HepG2 (cell line): Measurements from ENCODE around the gene PDE4C. TPM values are rescaled to one million over a fixed set of nuclear protein-coding genes. Genes with fewer than 3 reads are reported as not detected.

ENCODE experiments used
- ATF7-NPFF ChIP-seq: sonication (generic); formaldehyde crosslinking; IDR thresholded peaks from 2 replicates; pipeline ENCODE4 v1.8.1; 2023; ENCODE audit warnings: mild to moderate bottlenecking, low read depth, missing genetic modification reagents, moderate library complexity
- EEA1 ChIP-seq: sonication (generic); formaldehyde crosslinking; IDR thresholded peaks from 2 replicates; pipeline ENCODE4 v1.5.1; 2020; ENCODE audit warnings: mild to moderate bottlenecking, missing genetic modification reagents, borderline replicate concordance
- ISL2 ChIP-seq: sonication (generic); formaldehyde crosslinking; IDR thresholded peaks from 2 replicates; pipeline ENCODE4 v1.5.0; 2020; ENCODE audit warnings: missing genetic modification reagents
- JARID2 ChIP-seq: sonication (generic); formaldehyde crosslinking; IDR thresholded peaks from 2 replicates; pipeline ENCODE4 v1.8.1; 2023; ENCODE audit warnings: missing genetic modification reagents, inconsistent platforms; ENCODE audit not compliant: insufficient replicate concordance
- KLF9 ChIP-seq: IDR thresholded peaks from 2 replicates; pipeline ENCODE4 v1.6.1; 2016; ENCODE audit warnings: low read depth
- NFRKB ChIP-seq: fragments of 450-650 bp; IDR thresholded peaks from 2 replicates; pipeline ENCODE4 v1.6.1; 2017
- PAWR ChIP-seq: sonication (generic); formaldehyde crosslinking; IDR thresholded peaks from 2 replicates; pipeline ENCODE4 v1.4.0; 2020; ENCODE audit warnings: missing genetic modification reagents, mild to moderate bottlenecking, borderline replicate concordance
- PCBP2 ChIP-seq: fragments of 200-400 bp; formaldehyde crosslinking; optimal IDR thresholded peaks from 2 replicates; pipeline ENCODE3; 2018; ENCODE audit warnings: low read length, low read depth; ENCODE audit not compliant: poor library complexity, severe bottlenecking
- SMARCC2 ChIP-seq: fragments of 450-650 bp; IDR thresholded peaks from 2 replicates; pipeline ENCODE4 v1.6.1; 2017; ENCODE audit warnings: antibody characterized with exemption, mild to moderate bottlenecking
- SOX5 ChIP-seq: IDR thresholded peaks from 2 replicates; pipeline ENCODE4 v1.6.1; 2016; ENCODE audit warnings: borderline replicate concordance
- SRF ChIP-seq: IDR thresholded peaks from 2 replicates; pipeline ENCODE4 v1.6.1; 2011; ENCODE audit warnings: mild to moderate bottlenecking, low read depth, low read length, moderate library complexity
- ZMYM2 ChIP-seq: sonication (generic); formaldehyde crosslinking; IDR thresholded peaks from 2 replicates; pipeline ENCODE4 v1.8.0; 2022; ENCODE audit warnings: mild to moderate bottlenecking, missing genetic modification reagents
- ZNF160 ChIP-seq: sonication (generic); formaldehyde crosslinking; IDR thresholded peaks from 2 replicates; pipeline ENCODE4 v1.8.0; 2022; ENCODE audit warnings: mild to moderate bottlenecking, inconsistent platforms, missing genetic modification reagents
- ZNF24 ChIP-seq: fragments of 450-650 bp; IDR thresholded peaks from 2 replicates; pipeline ENCODE4 v1.6.1; 2017; ENCODE audit warnings: antibody characterized with exemption, mild to moderate bottlenecking
- polyA plus RNA-seq, 8 experiments: library from polyadenylated mRNA; depleted of rRNA in 3 of 8; stranded (reverse) in 7 of 8; unstranded in 1 of 8; fragments of >200 nt; fragmentation: Illumina TruSeq in 4 of 8; extraction: Trizol in 4 of 8; gene quantifications; 2 replicates each; pipeline versions ENCODE4 v1.2.1 to v1.2.3, GENCODE V29; 2011 to 2016; ENCODE audit warnings: low read depth in 4 of 8, missing spikeins in 1 of 8, mixed read lengths in 1 of 8; ENCODE audit not compliant: insufficient read depth in 1 of 8
- total RNA-seq, 5 experiments: library from RNA; depleted of rRNA; stranded (reverse); fragments of >200 nt; fragmentation: Illumina TruSeq; extraction: Trizol; gene quantifications; 2 replicates each; pipeline ENCODE4 v1.2.3, GENCODE V29; 2016; ENCODE audit warnings: low read depth in 1 of 5
- TF ChIP-seq, protein P1 (sequence below): sonication (generic); formaldehyde crosslinking; IDR thresholded peaks from 2 replicates; pipeline ENCODE4 v1.8.1; 2023; ENCODE audit warnings: mild to moderate bottlenecking, inconsistent platforms, moderate library complexity, missing genetic modification reagents, borderline replicate concordance
- TF ChIP-seq, protein P2 (sequence below): sonication (generic); formaldehyde crosslinking; IDR thresholded peaks from 2 replicates; pipeline ENCODE4 v1.8.0; 2022; ENCODE audit warnings: mild to moderate bottlenecking, missing genetic modification reagents
- TF ChIP-seq, protein P3 (sequence below): sonication (generic); formaldehyde crosslinking; conservative IDR thresholded peaks from 2 replicates; pipeline ENCODE4 v1.5.0; 2020; ENCODE audit warnings: missing genetic modification reagents
- TF ChIP-seq, protein P4 (sequence below): sonication (generic); formaldehyde crosslinking; IDR thresholded peaks from 2 replicates; pipeline ENCODE4 v1.4.0; 2020; ENCODE audit warnings: missing genetic modification reagents
- TF ChIP-seq, protein P5 (sequence below): sonication (generic); formaldehyde crosslinking; IDR thresholded peaks from 2 replicates; pipeline ENCODE4 v1.4.0; 2020; ENCODE audit warnings: mild to moderate bottlenecking, missing genetic modification reagents
- TF ChIP-seq, protein P6 (sequence below): sonication (generic); formaldehyde crosslinking; IDR thresholded peaks from 2 replicates; pipeline ENCODE4 v1.4.0; 2020; ENCODE audit warnings: missing genetic modification reagents, borderline replicate concordance

PDE4C gene
- total and polyA plus RNA-seq, 2 of the 13 experiments (the other 11 are each of a cell fraction or from before 2014, with no cell fraction given) = 1.4 to 14.0 TPM

DNA sequence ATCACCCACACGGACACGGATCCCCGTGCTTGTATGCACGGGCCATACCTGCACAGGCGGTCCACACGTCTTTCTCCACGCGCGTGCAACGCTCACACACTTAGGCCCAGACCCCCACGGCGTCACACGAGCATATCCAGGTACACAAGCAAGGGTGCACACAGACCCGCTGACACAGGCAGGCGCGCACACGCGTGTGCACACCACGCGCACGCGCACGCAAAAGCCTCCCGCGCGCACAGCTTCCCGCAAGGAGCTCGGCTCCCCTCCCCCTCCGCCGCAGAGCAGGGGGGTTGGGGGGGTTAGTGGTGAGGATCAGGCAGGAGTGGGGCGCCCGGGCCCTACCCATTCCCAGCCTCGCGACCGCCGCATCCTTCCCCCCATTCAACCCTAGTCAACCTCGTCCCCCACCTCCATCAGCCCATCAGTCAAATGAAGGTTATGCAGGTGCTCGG, 22.8 kb downstream of the PDE4C start (continued):
- TF ChIP-seq, protein P1, sequence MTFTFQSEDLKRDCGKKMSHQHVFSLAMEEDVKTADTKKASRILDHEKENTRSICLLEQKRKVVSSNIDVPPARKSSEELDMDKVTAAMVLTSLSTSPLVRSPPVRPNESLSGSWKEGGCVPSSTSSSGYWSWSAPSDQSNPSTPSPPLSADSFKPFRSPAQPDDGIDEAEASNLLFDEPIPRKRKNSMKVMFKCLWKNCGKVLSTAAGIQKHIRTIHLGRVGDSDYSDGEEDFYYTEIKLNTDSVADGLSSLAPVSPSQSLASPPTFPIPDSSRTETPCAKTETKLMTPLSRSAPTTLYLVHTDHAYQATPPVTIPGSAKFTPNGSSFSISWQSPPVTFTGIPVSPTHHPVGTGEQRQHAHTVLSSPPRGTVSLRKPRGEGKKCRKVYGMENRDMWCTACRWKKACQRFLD (CRISPR knock-in tag) = 0 out of 2 replicates have a peak, but pooled peaks have one; percentile 21
- TF ChIP-seq ATF7-NPFF (CRISPR knock-in tag) (peak; percentile 71), JARID2 (CRISPR knock-in tag) (no peak), KLF9 (CRISPR knock-in tag) (no peak), ISL2 (CRISPR knock-in tag) (0 out of 2 replicates have a peak, but pooled peaks have one; percentile 6), SMARCC2 (no peak), SRF (no peak), EEA1 (CRISPR knock-in tag) (no peak), ZMYM2 (CRISPR knock-in tag) (peak; percentile 45; the same call in 1 of the 2 replicates), NFRKB (no peak), PCBP2 (no peak), ZNF160 (CRISPR knock-in tag) (0 out of 2 replicates have a peak, but pooled peaks have one; percentile 5), PAWR (no peak), SOX5 (no peak), ZNF24 (no peak)
- TF ChIP-seq, protein P2, sequence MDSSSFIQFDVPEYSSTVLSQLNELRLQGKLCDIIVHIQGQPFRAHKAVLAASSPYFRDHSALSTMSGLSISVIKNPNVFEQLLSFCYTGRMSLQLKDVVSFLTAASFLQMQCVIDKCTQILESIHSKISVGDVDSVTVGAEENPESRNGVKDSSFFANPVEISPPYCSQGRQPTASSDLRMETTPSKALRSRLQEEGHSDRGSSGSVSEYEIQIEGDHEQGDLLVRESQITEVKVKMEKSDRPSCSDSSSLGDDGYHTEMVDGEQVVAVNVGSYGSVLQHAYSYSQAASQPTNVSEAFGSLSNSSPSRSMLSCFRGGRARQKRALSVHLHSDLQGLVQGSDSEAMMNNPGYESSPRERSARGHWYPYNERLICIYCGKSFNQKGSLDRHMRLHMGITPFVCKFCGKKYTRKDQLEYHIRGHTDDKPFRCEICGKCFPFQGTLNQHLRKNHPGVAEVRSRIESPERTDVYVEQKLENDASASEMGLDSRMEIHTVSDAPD (CRISPR knock-in tag) = no peak
- TF ChIP-seq, protein P3, sequence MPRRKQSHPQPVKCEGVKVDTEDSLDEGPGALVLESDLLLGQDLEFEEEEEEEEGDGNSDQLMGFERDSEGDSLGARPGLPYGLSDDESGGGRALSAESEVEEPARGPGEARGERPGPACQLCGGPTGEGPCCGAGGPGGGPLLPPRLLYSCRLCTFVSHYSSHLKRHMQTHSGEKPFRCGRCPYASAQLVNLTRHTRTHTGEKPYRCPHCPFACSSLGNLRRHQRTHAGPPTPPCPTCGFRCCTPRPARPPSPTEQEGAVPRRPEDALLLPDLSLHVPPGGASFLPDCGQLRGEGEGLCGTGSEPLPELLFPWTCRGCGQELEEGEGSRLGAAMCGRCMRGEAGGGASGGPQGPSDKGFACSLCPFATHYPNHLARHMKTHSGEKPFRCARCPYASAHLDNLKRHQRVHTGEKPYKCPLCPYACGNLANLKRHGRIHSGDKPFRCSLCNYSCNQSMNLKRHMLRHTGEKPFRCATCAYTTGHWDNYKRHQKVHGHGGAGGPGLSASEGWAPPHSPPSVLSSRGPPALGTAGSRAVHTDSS (CRISPR knock-in tag) = no peak
- TF ChIP-seq, protein P4, sequence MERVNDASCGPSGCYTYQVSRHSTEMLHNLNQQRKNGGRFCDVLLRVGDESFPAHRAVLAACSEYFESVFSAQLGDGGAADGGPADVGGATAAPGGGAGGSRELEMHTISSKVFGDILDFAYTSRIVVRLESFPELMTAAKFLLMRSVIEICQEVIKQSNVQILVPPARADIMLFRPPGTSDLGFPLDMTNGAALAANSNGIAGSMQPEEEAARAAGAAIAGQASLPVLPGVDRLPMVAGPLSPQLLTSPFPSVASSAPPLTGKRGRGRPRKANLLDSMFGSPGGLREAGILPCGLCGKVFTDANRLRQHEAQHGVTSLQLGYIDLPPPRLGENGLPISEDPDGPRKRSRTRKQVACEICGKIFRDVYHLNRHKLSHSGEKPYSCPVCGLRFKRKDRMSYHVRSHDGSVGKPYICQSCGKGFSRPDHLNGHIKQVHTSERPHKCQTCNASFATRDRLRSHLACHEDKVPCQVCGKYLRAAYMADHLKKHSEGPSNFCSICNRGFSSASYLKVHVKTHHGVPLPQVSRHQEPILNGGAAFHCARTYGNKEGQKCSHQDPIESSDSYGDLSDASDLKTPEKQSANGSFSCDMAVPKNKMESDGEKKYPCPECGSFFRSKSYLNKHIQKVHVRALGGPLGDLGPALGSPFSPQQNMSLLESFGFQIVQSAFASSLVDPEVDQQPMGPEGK (CRISPR knock-in tag) = peak; percentile 34; the same call in 1 of the 2 replicates
- TF ChIP-seq, protein P5, sequence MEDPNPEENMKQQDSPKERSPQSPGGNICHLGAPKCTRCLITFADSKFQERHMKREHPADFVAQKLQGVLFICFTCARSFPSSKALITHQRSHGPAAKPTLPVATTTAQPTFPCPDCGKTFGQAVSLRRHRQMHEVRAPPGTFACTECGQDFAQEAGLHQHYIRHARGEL (CRISPR knock-in tag) = no peak
- TF ChIP-seq, protein P6, sequence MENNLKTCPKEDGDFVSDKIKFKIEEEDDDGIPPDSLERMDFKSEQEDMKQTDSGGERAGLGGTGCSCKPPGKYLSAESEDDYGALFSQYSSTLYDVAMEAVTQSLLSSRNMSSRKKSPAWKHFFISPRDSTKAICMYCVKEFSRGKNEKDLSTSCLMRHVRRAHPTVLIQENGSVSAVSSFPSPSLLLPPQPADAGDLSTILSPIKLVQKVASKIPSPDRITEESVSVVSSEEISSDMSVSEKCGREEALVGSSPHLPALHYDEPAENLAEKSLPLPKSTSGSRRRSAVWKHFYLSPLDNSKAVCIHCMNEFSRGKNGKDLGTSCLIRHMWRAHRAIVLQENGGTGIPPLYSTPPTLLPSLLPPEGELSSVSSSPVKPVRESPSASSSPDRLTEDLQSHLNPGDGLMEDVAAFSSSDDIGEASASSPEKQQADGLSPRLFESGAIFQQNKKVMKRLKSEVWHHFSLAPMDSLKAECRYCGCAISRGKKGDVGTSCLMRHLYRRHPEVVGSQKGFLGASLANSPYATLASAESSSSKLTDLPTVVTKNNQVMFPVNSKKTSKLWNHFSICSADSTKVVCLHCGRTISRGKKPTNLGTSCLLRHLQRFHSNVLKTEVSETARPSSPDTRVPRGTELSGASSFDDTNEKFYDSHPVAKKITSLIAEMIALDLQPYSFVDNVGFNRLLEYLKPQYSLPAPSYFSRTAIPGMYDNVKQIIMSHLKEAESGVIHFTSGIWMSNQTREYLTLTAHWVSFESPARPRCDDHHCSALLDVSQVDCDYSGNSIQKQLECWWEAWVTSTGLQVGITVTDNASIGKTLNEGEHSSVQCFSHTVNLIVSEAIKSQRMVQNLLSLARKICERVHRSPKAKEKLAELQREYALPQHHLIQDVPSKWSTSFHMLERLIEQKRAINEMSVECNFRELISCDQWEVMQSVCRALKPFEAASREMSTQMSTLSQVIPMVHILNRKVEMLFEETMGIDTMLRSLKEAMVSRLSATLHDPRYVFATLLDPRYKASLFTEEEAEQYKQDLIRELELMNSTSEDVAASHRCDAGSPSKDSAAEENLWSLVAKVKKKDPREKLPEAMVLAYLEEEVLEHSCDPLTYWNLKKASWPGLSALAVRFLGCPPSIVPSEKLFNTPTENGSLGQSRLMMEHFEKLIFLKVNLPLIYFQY = no peak
